Right lobe of liver (tissue), 6 donors: ENCODE data around the gene ABHD16B. TPM values are rescaled to one million over a fixed set of nuclear protein-coding genes. Genes with fewer than 3 reads are reported as not detected.

ENCODE experiments used
- ATAC-seq, 4 donors: fragments of 200-7000 bp; cut with Tn5 transposase; one replicate each; pipeline ENCODE4 v1.9.1; 2020; ENCODE audit warnings: mild to moderate bottlenecking in 4 of 4, moderate library complexity in 4 of 4
- DNase-seq, 3 donors: peaks; one replicate each; pipeline ENCODE4 v3.0.0-alpha.2; 2020
- H3K27ac ChIP-seq, 3 donors: fragments of 200-600 bp; one replicate each; pipeline ENCODE4 v1.8.0; 2022
- H3K27me3 ChIP-seq, 2 donors: fragments of 200-600 bp; one replicate each; pipeline ENCODE4 v1.8.0; 2022
- H3K36me3 ChIP-seq, 4 donors: fragments of 200-600 bp; sonication (generic) in 1 of 4; one replicate each; pipeline versions ENCODE4 v1.5.1 to v1.8.0; 2017 to 2022; ENCODE audit warnings: control low read depth in 1 of 4
- H3K4me1 ChIP-seq, 4 donors: fragments of 200-600 bp; sonication (generic) in 1 of 4; one replicate each; pipeline versions ENCODE4 v1.5.1 to v1.8.0; 2017 to 2022; ENCODE audit warnings: control low read depth in 1 of 4
- H3K4me3 ChIP-seq, 3 donors: fragments of 200-600 bp; one replicate each; pipeline ENCODE4 v1.8.0; 2022
- H3K9me3 ChIP-seq, 4 donors: fragments of 200-600 bp; sonication (generic) in 1 of 4; one replicate each; pipeline versions ENCODE4 v1.5.1 to v1.8.0; 2017 to 2022; ENCODE audit warnings: control low read depth in 1 of 4
- POLR2A ChIP-seq: fragments of 450-650 bp; IDR thresholded peaks from one replicate; pipeline ENCODE4 v1.6.1; 2017; ENCODE audit warnings: antibody characterized with exemption, mild to moderate bottlenecking
- WGBS: methylation state at CpG from one replicate; pipeline ENCODE4 v1.1.6; 2018; ENCODE audit warnings: low coverage, low lambda C conversion rate; ENCODE audit not compliant: insufficient coverage; ENCODE audit errors: missing lambda C conversion rate; 5-methylcytosine and 5-hydroxymethylcytosine counted together
- intact Hi-C, 2 donors: fragments of 100-400 bp; cut with DNase I; formaldehyde crosslinking; loops; one replicate each; pipeline versions ENCODE4 v1.11.2 to v1.14.1; 2022
- total RNA-seq, 6 experiments: library from RNA; depleted of rRNA in 2 of 6; stranded (reverse); fragments of >200 nt in 2 of 6; fragmentation: NEBNext Ultra II Directional in 3 of 6; extraction: Animal tissue kit (Norgen Biotek cat#: 25700) in 3 of 6; gene quantifications; one replicate each; pipeline versions ENCODE4 v1.1.0 to v1.2.4, GENCODE V29; 2016 to 2023
- TF ChIP-seq, protein P1 (sequence below), 4 donors: fragments of 200-600 bp in 3 of 4; fragments of 450-650 bp in 1 of 4; IDR thresholded peaks; one replicate each; pipeline versions ENCODE4 v1.5.1 to v1.8.0; 2016 to 2022; ENCODE audit warnings: antibody characterized with exemption in 4 of 4, mild to moderate bottlenecking in 2 of 4
- donor health status: DM: no; HTN: yes; CAD: no.
- donor health status: DM: no; HTN: no; CAD: no.
- donor health status: DM: no; HTN: no; CAD: no.
- donor health status: DM: no; HTN: yes; CAD: no.
- donor health status: DM: no; HTN: yes; CAD: no.

Gene ABHD16B
- total RNA-seq, 6 experiments from 2014 or later, result not detected

DNA sequence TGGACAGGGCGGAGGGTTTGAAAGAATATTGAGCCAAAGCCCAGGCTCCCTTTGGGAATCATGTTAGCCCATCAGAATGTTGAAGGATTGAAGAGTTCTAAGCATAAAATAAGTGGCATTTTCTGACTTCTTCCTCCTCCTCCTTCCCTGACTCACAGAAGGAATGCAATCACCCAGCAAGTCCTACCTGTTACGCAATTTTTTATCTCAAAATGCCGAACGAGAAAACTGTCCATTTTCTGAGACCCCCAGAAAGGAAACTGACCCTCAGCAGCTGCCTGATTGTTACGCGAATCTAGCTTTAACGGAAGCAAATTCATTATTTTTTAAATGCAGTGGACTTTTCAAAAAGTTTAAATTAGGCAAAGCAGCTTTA is 28.9 kb downstream of the ABHD16B start:
- no peak overlapping the region for H3K4me3 ChIP-seq
- no peak for DNase-seq
- WGBS, result 72% methylated on average over 7 of the region's 7 CpGs
- H3K9me3 ChIP-seq, result no peaks in the 10 kb centered on the region
- H3K36me3 ChIP-seq, result peaks cover 0 to 38% (median 11%) of the 10 kb centered on the region in 4 donors
- TF ChIP-seq, protein P1, sequence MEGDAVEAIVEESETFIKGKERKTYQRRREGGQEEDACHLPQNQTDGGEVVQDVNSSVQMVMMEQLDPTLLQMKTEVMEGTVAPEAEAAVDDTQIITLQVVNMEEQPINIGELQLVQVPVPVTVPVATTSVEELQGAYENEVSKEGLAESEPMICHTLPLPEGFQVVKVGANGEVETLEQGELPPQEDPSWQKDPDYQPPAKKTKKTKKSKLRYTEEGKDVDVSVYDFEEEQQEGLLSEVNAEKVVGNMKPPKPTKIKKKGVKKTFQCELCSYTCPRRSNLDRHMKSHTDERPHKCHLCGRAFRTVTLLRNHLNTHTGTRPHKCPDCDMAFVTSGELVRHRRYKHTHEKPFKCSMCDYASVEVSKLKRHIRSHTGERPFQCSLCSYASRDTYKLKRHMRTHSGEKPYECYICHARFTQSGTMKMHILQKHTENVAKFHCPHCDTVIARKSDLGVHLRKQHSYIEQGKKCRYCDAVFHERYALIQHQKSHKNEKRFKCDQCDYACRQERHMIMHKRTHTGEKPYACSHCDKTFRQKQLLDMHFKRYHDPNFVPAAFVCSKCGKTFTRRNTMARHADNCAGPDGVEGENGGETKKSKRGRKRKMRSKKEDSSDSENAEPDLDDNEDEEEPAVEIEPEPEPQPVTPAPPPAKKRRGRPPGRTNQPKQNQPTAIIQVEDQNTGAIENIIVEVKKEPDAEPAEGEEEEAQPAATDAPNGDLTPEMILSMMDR (IDR thresholded peaks at IDR 0.05), result no peak
- no peak for TF ChIP-seq POLR2A
- no peaks in the 10 kb centered on the region for H3K27me3 ChIP-seq
- peaks cover 0 to 7% (median 0%) of the 10 kb centered on the region in 4 donors for H3K4me1 ChIP-seq
- no peak for ATAC-seq
- no peak overlapping the region for H3K27ac ChIP-seq
- intact Hi-C loops, result no loop called here

DNA sequence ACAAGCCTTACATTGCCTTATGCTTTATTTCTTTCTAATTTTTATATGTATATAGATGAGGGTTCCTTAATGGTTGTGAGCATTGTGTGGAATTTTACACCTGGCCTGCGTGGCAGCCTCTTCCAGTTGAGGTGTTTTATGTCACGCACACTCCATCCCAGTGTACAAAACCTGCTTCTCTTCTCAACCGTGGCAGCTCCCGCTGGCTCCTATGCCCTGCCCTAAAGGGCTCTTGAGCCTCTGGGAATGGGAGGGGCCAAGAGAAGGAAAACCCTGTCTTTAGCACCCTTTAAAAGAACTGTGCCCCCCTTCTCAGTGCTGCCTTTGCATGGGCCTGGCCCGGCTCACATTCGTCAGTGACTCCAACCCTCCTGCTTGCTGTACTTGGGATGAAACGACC is 29.3 kb downstream of the ABHD16B start:
- Histone ChIP-seq H3K27ac (no peak overlapping the region), H3K4me3 (no peak overlapping the region), H3K4me1 (peaks cover 0 to 7% (median 0%) of the 10 kb centered on the region in 4 donors), H3K9me3 (no peaks in the 10 kb centered on the region), H3K36me3 (peaks cover 0 to 38% (median 11%) of the 10 kb centered on the region in 4 donors), H3K27me3 (no peaks in the 10 kb centered on the region)
- WGBS, result 76% methylated on average over 3 of the region's 7 CpGs
- no peak for TF ChIP-seq POLR2A
- TF ChIP-seq, protein P1 (IDR thresholded peaks at IDR 0.05), result no peak
- intact Hi-C loops, result no loop called here
- no peak for ATAC-seq
- DNase-seq, result no peak

DNA sequence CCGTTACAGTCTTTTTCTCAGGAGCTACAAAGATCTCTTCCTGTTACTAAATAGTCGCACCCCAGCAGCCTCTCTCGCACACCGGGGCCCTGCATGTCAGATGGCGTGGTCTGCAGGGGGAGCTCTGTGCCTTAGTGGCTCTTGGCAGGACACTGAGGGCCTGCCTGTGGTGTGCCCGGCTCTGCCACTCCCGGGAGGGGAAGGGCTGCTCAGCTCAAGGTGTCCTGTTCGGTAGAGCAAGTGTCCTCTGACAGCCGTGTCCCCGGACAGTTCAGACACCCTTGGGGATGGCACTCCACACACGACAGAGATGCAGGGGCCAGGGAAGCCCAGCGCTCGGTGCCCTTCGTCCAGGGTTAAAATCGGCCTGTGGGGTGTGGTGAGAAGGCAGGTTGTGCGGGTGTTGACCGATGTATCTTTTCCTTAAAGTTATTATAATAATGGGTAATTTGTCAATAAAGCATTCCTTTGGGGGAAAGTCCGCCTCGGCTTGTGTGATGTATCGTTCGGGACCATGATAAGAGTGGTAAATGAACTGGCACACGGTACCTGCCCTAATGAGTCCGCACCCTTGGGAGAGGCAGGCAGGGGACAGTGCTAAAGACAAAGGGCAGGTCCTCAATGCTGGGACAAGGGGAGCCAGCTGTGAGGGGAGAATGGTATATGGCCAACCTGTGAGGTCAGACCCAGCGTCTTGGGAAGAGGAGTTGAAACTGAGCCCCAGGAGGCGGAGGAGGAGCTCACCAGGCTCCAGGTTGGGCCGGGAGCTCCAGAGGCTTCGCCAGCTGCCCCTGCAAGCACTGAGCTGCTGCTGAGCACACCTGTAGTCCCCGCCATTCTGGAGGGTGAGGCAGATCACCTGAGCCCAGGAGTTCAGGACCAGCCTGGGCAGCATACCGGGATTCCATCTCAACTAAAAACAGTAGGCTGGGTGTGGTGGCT is 30.0 kb downstream of the ABHD16B start:
- H3K36me3 ChIP-seq, result peaks cover 0 to 38% (median 11%) of the 10 kb centered on the region in 4 donors
- H3K9me3 ChIP-seq, result no peaks in the 10 kb centered on the region
- TF ChIP-seq, protein P1 (IDR thresholded peaks at IDR 0.05), result no peak
- no peak for TF ChIP-seq POLR2A
- peaks cover 0 to 8% (median under 1%) of the 10 kb centered on the region in 4 donors for H3K4me1 ChIP-seq
- H3K27me3 ChIP-seq, result no peaks in the 10 kb centered on the region
- H3K27ac ChIP-seq, result no peak overlapping the region
- no peak overlapping the region for H3K4me3 ChIP-seq
- DNase-seq (no peak), ATAC-seq (no peak)
- WGBS, result 94% methylated on average over 14 of the region's 29 CpGs
- intact Hi-C loops, result no loop called here

DNA sequence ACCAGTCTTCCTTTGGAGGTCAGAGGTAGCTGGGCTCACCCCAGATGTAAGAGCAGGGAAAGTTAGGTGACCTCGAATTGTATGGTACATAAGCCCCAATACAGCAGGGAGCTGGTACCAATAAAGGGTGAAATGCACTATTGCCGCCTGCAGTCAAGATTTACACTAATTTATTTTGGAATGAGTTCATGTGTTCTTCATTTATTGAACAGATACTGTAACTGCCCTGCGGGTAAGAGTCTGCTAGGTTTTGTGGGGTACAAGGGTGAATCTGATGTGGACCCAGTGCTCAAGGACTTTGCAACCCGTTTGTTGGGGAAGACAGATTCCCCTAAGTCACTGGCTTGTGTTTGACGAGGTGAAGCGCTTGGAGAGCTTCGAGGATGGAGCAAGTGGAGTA is 31.1 kb downstream of the ABHD16B start:
- no peak overlapping the region for H3K4me3 ChIP-seq
- intact Hi-C loops, result no loop called here
- no peaks in the 10 kb centered on the region for H3K27me3 ChIP-seq
- peaks cover 0 to 32% (median 8%) of the 10 kb centered on the region in 4 donors for H3K36me3 ChIP-seq
- TF ChIP-seq, protein P1 (IDR thresholded peaks at IDR 0.05), result no peak
- TF ChIP-seq POLR2A, result no peak
- WGBS, result 93% methylated on average over 3 of the region's 7 CpGs
- no peak overlapping the region for H3K27ac ChIP-seq
- H3K4me1 ChIP-seq, result peaks cover 0 to 18% (median 6%) of the 10 kb centered on the region in 4 donors
- DNase-seq (no peak), ATAC-seq (no peak)
- H3K9me3 ChIP-seq, result no peaks in the 10 kb centered on the region
